NB4 (cell line): ENCODE data around the gene MARK1.

Experiments used
- MYC ChIP-seq: IDR thresholded peaks from 2 replicates; pipeline ENCODE4 v1.6.1; 2011; ENCODE audit warnings: low read depth, low read length
- POLR2A ChIP-seq: IDR thresholded peaks from 2 replicates; pipeline ENCODE4 v1.6.1; 2011; ENCODE audit warnings: mild to moderate bottlenecking; ENCODE audit not compliant: insufficient read length; ENCODE audit errors: extremely low read depth
- TF ChIP-seq, protein P1 (sequence below): IDR thresholded peaks from one replicate; pipeline ENCODE4 v1.5.1; 2012; ENCODE audit warnings: low read depth, low read length

DNA sequence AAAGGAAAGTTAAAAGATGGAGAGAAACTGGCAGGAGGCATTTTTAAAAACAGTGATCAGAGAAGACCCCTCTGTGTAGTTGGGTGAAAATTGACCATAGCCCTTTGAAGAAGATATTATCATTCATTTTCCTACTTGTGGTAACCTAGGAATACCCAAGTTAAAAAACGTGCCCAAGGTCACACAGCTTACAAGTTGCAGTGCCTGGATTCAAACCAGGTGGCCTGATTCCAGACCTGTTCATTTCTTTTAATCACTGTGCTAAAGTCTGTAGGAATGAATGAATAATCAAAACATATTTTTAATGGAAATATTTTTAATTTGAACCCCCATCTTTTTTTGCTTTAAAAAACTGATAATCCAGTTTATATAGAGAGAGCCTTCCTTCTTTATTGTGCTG, 35.6 kb downstream of the MARK1 start:
- TF ChIP-seq, protein P1, sequence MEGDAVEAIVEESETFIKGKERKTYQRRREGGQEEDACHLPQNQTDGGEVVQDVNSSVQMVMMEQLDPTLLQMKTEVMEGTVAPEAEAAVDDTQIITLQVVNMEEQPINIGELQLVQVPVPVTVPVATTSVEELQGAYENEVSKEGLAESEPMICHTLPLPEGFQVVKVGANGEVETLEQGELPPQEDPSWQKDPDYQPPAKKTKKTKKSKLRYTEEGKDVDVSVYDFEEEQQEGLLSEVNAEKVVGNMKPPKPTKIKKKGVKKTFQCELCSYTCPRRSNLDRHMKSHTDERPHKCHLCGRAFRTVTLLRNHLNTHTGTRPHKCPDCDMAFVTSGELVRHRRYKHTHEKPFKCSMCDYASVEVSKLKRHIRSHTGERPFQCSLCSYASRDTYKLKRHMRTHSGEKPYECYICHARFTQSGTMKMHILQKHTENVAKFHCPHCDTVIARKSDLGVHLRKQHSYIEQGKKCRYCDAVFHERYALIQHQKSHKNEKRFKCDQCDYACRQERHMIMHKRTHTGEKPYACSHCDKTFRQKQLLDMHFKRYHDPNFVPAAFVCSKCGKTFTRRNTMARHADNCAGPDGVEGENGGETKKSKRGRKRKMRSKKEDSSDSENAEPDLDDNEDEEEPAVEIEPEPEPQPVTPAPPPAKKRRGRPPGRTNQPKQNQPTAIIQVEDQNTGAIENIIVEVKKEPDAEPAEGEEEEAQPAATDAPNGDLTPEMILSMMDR = no peak
- TF ChIP-seq POLR2A (no peak), MYC (no peak)
